Stimulated activated CD8-positive, alpha-beta memory T cell treated with anti-CD3 and anti-CD28 coated beads, Interleukin-4, amount 100 ng/mL, for 48 hours (primary cell): Measurements from ENCODE around the gene SDCCAG8.

ENCODE experiments used
- DNase-seq: peaks from one replicate; pipeline ENCODE4 v3.0.0-alpha.2; 2020

SDCCAG8 gene

GRCh38 chr1:243513726-243514491, 258.1 kb downstream of the SDCCAG8 start:
- no peak for DNase-seq

- no peak for DNase-seq
These were observed 259.1 kb downstream of the SDCCAG8 start for GRCh38 chr1:243514927-243515326.

GRCh38 chr1:243520831-243521230, 265.0 kb downstream of the SDCCAG8 start:
- DNase-seq = no peak

GRCh38 chr1:243523766-243524165, 267.9 kb downstream of the SDCCAG8 start:
- DNase-seq = no peak

- DNase-seq = no peak
These were observed 269.2 kb downstream of the SDCCAG8 start for GRCh38 chr1:243525085-243525487.

GRCh38 chr1:243526180-243526579, 270.3 kb downstream of the SDCCAG8 start:
- DNase-seq = no peak

- DNase-seq = no peak
These were observed 272.7 kb downstream of the SDCCAG8 start for GRCh38 chr1:243528459-243529121.

- no peak for DNase-seq
These were observed 273.7 kb downstream of the SDCCAG8 start for GRCh38 chr1:243529512-243529911.

GRCh38 chr1:243535014-243535413, 279.2 kb downstream of the SDCCAG8 start:
- DNase-seq = no peak

GRCh38 chr1:243539636-243540035, 283.8 kb downstream of the SDCCAG8 start:
- no peak for DNase-seq

- no peak for DNase-seq
These were observed 287.0 kb downstream of the SDCCAG8 start for GRCh38 chr1:243542739-243543415.

GRCh38 chr1:243543501-243543900, 287.7 kb downstream of the SDCCAG8 start:
- DNase-seq = no peak

GRCh38 chr1:243546457-243546856, 290.6 kb downstream of the SDCCAG8 start:
- no peak for DNase-seq

- DNase-seq = no peak
These were observed 292.1 kb downstream of the SDCCAG8 start for GRCh38 chr1:243547891-243548290.

- DNase-seq = no peak
These were observed 292.7 kb downstream of the SDCCAG8 start for GRCh38 chr1:243548516-243548915.

- DNase-seq = no peak
These were observed 293.3 kb downstream of the SDCCAG8 start for GRCh38 chr1:243549108-243549507.
